ENCODE data around the gene GGTLC1. TPM values are rescaled to one million over a fixed set of nuclear protein-coding genes. Genes with fewer than 3 reads are reported as not detected.

Gene GGTLC1
- total and polyA plus RNA-seq, 10 of the 15 experiments (the other 5 are each of a cell fraction or from before 2014, with no cell fraction given): not detected

DNA sequence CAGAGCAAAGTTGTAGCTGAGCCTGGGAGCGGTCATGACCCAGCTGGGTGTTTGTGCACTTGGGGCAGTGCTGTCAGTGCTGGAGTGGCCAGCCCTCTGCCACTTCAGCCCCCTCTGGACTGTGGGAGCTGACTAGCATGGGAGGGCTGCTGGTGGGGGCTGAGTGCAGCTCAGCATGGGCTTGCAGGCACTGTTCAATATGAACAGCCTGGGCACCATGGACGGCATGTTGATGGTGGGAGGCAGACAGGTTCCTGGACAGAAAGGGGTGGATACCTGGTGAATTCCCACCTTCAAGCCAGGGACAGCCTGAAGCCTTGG lies 50.5 kb downstream of the GGTLC1 start:
- Histone ChIP-seq H2AFZ (ENCODE audit: control insufficient read depth, low read depth, low read length) (no peak overlapping the region), H3K9me3 (replicated peaks; ENCODE audit: control insufficient read depth, insufficient read depth, low read length) (no peaks in the 10 kb centered on the region; the same call in 2 of the 3 replicates), H3K27me3 (replicated peaks in 1 of 2; ENCODE audit: control insufficient read depth in 2 of 2, insufficient read depth in 2 of 2, low read length in 1 of 2) (no peaks in the 10 kb centered on the region), H3K9ac (ENCODE audit: control insufficient read depth, insufficient read depth, low read length) (no peak overlapping the region), H3K27ac (ENCODE audit: control insufficient read depth, insufficient read depth) (no peak overlapping the region), H3K4me3 (no peak overlapping the region), H3K4me1 (ENCODE audit: control insufficient read depth, insufficient read depth, low read length) (no peaks in the 10 kb centered on the region), H3K79me2 (ENCODE audit: control insufficient read depth, insufficient read depth, low read length) (no peaks in the 10 kb centered on the region), H3K36me3 (ENCODE audit: control insufficient read depth in 2 of 2, insufficient read depth in 2 of 2, low read length in 1 of 2) (no peaks in the 10 kb centered on the region), H3K4me2 (ENCODE audit: control insufficient read depth, insufficient read depth) (no peak overlapping the region), H4K20me1 (ENCODE audit: control insufficient read depth, insufficient read depth) (no peaks in the 10 kb centered on the region)
- ChIA-PET POLR2A (no interaction called here), CTCF (interaction anchor here (0.6 to 1.2 kb wide), 8 partner anchors 15 to 384 kb away, joined by 3 to 5 read pairs (median 3); no protein-coding TSS in a partner anchor), RAD21 (ENCODE audit: unreplicated experiment) (no interaction called here), SMC1A (ENCODE audit: uncharacterized antibody, unreplicated experiment) (interaction anchor here (0.7 to 1.2 kb wide), 2 partner anchors 164 to 768 kb away, joined by 3 read pairs; no protein-coding TSS in a partner anchor)
- TF ChIP-seq SMAD5 (IDR thresholded peaks at IDR 0.05; ENCODE audit: low read depth) (no peak), TCF12 (IDR thresholded peaks at IDR 0.05; ENCODE audit: low read depth, low read length) (no peak), CBX3 (IDR thresholded peaks at IDR 0.05; ENCODE audit: borderline replicate concordance, low read depth) (no peak), EZH2 (IDR thresholded peaks at IDR 0.05; ENCODE audit: borderline replicate concordance, control insufficient read depth, low read depth, low read length) (no peak), SMC3 (IDR thresholded peaks at IDR 0.05; ENCODE audit: borderline replicate concordance, low read length) (no peak), CREM (IDR thresholded peaks at IDR 0.05; ENCODE audit: low read depth) (no peak), RAD21 (IDR thresholded peaks at IDR 0.05; ENCODE audit: insufficient read depth, low read depth, low read length) (no peak), CEBPB (IDR thresholded peaks at IDR 0.05; ENCODE audit: borderline replicate concordance in 1 of 2, low read depth in 2 of 2, low read length in 2 of 2) (no peak), PAX5 (IDR thresholded peaks at IDR 0.05; ENCODE audit: borderline replicate concordance, low read depth, low read length) (no peak), CHD1 (IDR thresholded peaks at IDR 0.05; ENCODE audit: low read depth, low read length) (no peak), GATAD2B (conservative IDR thresholded peaks at IDR 0.05; ENCODE audit: low read depth) (no peak), ETV6 (conservative IDR thresholded peaks at IDR 0.05 in 1 of 2, IDR thresholded peaks at IDR 0.05 in 1 of 2; ENCODE audit: borderline replicate concordance in 1 of 2, low read depth in 1 of 2) (no peak)
- TF ChIP-seq, protein P1, sequence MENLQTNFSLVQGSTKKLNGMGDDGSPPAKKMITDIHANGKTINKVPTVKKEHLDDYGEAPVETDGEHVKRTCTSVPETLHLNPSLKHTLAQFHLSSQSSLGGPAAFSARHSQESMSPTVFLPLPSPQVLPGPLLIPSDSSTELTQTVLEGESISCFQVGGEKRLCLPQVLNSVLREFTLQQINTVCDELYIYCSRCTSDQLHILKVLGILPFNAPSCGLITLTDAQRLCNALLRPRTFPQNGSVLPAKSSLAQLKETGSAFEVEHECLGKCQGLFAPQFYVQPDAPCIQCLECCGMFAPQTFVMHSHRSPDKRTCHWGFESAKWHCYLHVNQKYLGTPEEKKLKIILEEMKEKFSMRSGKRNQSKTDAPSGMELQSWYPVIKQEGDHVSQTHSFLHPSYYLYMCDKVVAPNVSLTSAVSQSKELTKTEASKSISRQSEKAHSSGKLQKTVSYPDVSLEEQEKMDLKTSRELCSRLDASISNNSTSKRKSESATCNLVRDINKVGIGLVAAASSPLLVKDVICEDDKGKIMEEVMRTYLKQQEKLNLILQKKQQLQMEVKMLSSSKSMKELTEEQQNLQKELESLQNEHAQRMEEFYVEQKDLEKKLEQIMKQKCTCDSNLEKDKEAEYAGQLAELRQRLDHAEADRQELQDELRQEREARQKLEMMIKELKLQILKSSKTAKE (IDR thresholded peaks at IDR 0.05; ENCODE audit: low read depth, poor library complexity, severe bottlenecking): no peak
- TF ChIP-seq, protein P2, sequence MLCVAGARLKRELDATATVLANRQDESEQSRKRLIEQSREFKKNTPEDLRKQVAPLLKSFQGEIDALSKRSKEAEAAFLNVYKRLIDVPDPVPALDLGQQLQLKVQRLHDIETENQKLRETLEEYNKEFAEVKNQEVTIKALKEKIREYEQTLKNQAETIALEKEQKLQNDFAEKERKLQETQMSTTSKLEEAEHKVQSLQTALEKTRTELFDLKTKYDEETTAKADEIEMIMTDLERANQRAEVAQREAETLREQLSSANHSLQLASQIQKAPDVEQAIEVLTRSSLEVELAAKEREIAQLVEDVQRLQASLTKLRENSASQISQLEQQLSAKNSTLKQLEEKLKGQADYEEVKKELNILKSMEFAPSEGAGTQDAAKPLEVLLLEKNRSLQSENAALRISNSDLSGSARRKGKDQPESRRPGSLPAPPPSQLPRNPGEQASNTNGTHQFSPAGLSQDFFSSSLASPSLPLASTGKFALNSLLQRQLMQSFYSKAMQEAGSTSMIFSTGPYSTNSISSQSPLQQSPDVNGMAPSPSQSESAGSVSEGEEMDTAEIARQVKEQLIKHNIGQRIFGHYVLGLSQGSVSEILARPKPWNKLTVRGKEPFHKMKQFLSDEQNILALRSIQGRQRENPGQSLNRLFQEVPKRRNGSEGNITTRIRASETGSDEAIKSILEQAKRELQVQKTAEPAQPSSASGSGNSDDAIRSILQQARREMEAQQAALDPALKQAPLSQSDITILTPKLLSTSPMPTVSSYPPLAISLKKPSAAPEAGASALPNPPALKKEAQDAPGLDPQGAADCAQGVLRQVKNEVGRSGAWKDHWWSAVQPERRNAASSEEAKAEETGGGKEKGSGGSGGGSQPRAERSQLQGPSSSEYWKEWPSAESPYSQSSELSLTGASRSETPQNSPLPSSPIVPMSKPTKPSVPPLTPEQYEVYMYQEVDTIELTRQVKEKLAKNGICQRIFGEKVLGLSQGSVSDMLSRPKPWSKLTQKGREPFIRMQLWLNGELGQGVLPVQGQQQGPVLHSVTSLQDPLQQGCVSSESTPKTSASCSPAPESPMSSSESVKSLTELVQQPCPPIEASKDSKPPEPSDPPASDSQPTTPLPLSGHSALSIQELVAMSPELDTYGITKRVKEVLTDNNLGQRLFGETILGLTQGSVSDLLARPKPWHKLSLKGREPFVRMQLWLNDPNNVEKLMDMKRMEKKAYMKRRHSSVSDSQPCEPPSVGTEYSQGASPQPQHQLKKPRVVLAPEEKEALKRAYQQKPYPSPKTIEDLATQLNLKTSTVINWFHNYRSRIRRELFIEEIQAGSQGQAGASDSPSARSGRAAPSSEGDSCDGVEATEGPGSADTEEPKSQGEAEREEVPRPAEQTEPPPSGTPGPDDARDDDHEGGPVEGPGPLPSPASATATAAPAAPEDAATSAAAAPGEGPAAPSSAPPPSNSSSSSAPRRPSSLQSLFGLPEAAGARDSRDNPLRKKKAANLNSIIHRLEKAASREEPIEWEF (IDR thresholded peaks at IDR 0.05; ENCODE audit: insufficient replicate concordance, low read depth, low read length): no peak
- TF ChIP-seq, protein P3, sequence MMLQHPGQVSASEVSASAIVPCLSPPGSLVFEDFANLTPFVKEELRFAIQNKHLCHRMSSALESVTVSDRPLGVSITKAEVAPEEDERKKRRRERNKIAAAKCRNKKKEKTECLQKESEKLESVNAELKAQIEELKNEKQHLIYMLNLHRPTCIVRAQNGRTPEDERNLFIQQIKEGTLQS (IDR thresholded peaks at IDR 0.05; ENCODE audit: borderline replicate concordance, extremely low read depth, low read depth, low read length): no peak
- BruUV-seq (replicated peaks): no TSS peak
- in situ Hi-C loops (cut with MboI) (loop anchor here (25.0 kb wide), 1 partner anchor 974 kb away; no protein-coding TSS in a partner anchor), intact Hi-C loops (cut with micrococcal nuclease; ENCODE audit: unreplicated experiment) (loop anchor here (5.0 kb wide), 2 partner anchors 44 to 59 kb away; no protein-coding TSS in a partner anchor)
- DNase-seq (ENCODE audit: low read depth, low spot score) (no peak), ATAC-seq (no peak), FAIRE-seq (no peak)
- 18% methylated on average over 2 of the region's 2 CpGs for WGBS (ENCODE audit: insufficient coverage, insufficient replicate concordance, low lambda C conversion rate, missing lambda C conversion rate)

Measured in GM12878 (cell line).